HG03378 (cell line): Measurements from ENCODE around the gene EVPLL.
A peak's percentile ranks its signal among the peaks of the same experiment; 100 is the strongest.
"Not testable (repeated sequence)": the region's sequence is repeated elsewhere in the genome, so short reads cannot be mapped to it uniquely, and the experiment has no call there.

ENCODE experiments used
- ATAC-seq: cut with Tn5 transposase; IDR thresholded peaks from one replicate; pipeline ENCODE4 v1.9.1; 2021; ENCODE audit warnings: mild to moderate bottlenecking, moderate library complexity; ENCODE audit not compliant: unreplicated experiment

The EVPLL gene

DNA sequence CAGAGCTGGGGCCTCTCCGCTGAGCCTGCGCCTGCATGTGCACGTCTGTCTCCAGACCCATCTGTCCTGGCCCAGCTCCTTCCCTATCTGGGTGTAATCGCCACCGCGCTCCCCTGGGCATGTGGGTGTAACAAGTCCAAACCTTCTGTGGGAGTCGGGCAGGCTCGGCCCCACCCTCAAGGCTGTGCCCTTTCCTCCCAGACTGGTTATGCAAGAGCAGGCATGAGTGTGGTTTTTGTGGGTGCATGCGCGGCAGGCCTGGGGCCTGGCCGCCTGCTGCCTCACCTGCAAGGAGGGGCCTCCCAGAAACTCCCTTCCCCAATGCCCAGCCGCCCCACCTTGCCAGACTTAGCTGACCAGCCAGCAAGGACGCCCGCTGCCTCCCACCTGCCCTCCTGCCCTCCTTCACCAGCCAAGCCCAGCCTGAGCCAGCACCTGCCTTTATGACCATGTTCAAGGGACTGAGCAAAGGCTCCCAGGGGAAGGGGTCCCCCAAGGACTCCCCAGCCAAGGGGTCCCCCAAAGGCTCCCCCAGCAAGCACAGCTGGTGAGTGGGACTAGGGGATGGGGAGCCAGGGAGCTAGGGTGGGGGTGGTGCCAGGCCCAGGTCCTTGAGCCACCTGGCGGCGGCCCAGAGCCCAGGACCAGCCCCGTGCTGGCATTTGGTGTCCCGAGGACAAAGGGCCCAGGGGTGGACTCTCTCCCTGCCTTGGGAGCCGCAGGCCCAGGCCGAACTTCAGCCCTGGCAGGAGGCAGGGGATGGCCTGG is at the start of gene EVPLL:
Gene EVPLL, plus strand, starts transcription at position 342 of the 768 bp plus-strand sequence. CDS start 3,160 bp downstream, outside the sequence.
- no peak for ATAC-seq

DNA sequence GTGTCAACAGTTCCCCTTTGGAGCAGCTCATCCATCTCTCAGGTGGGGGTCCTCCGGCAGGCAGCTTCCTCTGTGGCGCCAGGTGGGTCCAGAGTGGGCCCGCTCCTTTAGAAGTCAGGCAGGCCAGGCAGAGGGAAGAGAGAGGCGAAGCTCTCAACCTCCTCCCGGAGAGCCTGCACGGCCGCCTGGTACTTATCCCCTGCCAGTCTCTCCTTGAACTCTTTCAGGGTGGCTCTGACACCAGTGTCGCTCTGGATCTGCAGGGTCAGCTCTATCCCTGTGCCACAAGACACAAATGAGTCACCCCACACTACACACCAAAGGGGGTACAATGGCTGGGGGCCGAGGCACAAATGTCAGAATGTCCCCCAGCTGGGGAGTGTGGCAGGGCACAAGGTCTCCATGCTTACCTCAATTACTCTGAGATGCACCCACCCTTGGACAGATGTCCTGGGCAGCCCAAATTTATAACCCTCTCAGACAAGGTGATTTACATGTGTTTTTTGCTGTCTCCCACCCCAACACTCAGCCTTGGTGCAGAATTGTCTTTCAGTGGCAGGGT is 48.9 kb upstream of the EVPLL start:
- ATAC-seq, result no peak

- ATAC-seq, result no peak
Observed at GRCh38 chr17:18331879-18332278, 45.7 kb upstream of the EVPLL start.

- ATAC-seq, result no peak
Observed at GRCh38 chr17:18332909-18333489, 44.6 kb upstream of the EVPLL start.

DNA sequence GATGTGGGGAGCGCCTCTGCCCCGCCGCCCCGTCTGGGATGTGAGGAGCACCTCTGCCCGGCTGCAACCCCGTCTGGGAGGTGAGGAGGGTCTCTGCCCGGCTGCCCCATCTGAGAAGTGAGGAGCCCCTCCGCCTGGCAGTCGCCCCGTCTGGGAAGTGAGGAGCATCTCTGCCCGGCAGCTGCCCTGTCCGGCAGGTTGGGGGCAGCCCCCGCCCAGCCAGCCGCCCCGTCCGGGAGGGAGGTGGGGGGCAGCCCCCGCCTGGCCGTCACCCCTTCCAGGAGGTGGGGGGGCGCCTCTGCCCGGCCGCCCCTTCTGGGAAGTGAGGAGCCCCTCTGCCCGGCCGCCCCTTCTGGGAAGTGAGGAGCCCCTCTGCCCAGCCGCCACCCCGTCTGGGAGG is 39.4 kb upstream of the EVPLL start:
- not testable (repeated sequence) for ATAC-seq

DNA sequence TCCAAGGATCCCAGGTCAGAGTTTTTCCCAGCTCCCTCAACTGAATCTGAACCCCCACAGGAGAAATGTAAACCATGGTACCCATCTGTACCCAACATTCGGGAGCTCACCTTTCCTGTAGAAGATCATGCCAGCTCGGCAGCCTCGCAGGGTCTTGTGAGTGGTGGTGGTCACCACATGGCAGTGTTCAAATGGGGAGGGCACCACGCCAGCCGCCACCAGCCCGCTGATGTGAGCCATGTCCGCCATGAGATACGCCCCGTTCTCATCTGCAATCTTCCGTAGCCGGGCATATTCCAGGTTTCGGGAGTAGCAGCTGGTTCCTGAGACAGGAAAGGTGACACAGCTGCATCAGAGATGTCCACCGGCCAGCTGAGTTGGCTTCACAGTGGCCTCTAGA is 37.6 kb upstream of the EVPLL start:
- no peak for ATAC-seq

GRCh38 chr17:18344021-18344420 is 33.6 kb upstream of the EVPLL start:
- no peak for ATAC-seq

DNA sequence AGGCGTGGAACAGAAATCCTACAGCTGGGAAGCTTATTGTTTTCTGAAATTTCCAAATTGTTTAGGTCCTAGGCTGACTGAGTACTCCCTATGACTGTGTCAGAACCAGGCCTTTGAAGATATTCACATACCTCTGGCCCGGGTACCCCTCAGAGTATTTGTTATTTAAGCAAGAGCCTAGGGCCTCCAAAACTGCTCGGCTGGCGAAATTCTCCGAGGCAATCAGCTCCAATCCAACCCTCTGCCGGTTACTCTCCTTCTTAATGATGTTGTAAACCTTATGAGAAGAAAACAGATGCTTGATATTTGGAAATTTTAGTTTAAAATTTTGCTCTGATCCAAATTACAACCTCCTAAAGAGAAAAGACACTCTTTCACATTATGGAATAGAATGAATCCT is 24.0 kb upstream of the EVPLL start:
- no peak for ATAC-seq

GRCh38 chr17:18356624-18357023 is 21.0 kb upstream of the EVPLL start:
- no peak for ATAC-seq

GRCh38 chr17:18360518-18360917 is 17.1 kb upstream of the EVPLL start:
- ATAC-seq, result no peak

DNA sequence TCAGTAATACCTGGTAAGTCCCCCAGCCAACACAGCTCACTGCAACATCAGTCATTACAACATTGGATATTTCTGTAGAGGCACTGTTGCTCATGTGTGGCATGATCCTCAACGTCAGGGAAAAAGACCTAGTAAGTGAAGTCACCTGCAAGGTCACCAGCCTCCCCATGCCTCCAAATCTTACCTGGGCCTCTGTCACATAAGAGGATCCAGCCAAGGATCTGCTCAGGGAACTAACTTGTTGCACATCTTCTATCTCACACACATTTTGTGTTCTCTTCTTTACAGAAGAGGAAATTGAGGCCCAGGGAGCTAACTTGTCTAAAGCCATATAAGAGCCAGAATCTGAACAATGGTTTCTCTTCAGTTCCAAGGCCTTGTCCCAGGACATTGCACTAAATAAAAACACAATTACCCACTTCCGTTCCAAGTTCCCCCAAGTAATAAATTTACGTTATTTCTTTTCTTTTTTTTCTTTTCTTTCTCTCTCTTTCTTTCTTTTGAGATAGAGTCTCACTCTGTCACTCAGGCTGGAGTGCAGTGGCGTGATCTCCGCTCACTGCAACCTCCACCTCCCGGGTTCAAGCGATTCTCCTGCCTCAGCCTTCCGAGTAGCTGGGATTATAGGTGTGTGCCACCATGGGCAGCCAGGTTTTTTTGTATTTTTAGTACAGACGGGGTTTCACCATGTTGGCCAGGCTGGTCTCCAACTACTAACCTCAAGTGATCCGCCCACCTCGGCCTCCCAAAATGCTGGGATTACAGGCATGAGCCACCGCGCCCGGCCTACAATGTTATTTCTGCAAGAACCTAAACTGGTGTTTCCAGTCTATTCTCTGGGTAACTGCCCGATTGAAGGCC is 15.5 kb upstream of the EVPLL start:
- no peak for ATAC-seq

- ATAC-seq, result no peak
Observed at GRCh38 chr17:18362698-18363100, 14.9 kb upstream of the EVPLL start.

DNA sequence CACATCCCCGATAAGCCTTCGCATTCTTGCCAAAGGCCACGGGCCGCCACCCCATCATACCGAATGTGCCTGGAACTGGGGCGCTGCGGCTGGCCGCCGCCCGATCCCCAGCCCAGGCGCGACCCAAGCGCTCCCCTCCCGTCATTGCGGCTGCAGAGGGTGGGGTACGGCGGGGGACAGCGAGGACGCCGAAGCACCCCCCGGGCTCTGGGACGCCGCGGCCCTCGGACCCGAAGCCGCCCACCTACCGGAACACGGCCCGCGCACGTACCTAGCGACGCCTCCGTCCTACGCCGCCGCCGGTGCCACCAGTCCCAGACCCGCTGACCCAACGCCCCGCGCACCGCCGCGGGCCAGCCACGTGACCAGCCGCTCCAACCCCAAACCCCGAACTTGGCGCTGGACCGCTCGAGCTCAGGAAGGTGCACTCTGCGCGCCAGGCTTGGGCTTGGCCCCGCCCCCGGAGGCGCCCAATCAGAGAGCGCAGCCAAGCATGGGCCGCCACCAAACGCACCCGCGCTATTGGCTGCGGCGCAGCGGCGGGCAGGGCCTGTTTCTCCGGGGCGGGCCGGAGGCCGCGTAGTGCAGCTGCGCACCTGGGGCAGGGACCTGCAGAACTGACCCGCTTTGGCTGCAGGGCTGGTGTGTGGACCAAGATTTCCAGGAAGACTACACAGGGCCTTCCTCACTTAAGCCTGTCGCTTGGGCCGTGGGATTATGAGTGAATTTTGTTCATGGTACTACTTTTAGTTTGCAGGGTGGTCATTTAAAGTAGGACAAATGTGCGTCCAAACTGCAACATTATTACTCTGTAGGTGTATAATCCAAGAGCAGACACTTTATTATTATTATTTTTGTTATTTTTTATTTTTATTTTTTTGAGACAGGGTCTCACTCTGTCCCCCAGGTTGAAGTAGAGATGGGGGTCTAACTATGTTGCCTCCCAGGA is 14.2 kb upstream of the EVPLL start, which contains the start of gene SHMT1:
Gene SHMT1, minus strand, starts transcription at position 450 of the 949 bp plus-strand sequence. CDS start 7,569 bp downstream, outside the sequence.
- ATAC-seq, result peak; percentile 80

- ATAC-seq, result no peak
Observed at GRCh38 chr17:18364166-18364565, 13.4 kb upstream of the EVPLL start.

- no peak for ATAC-seq
Observed at GRCh38 chr17:18368946-18369345, 8.6 kb upstream of the EVPLL start.

- ATAC-seq, result no peak
Observed at GRCh38 chr17:18370761-18371160, 6.8 kb upstream of the EVPLL start.

DNA sequence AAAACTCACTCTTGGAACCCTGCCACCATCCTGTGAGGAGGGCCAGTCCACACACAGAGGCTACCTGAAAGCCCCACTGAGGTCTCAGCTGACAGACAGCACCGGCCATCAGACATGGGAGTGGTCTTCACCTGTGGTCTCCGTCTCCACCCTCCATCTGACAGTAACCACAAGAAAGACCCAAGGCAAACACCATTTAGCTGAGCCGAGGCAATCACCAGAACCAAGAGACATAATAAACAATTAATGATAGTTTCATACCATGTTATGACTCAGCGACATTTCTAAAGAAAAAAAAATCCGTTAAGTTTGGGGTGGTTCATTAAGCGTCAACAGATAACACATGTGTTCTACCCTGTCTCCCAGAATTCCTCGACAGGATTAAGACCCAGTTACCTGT is 6.1 kb upstream of the EVPLL start:
- no peak for ATAC-seq

DNA sequence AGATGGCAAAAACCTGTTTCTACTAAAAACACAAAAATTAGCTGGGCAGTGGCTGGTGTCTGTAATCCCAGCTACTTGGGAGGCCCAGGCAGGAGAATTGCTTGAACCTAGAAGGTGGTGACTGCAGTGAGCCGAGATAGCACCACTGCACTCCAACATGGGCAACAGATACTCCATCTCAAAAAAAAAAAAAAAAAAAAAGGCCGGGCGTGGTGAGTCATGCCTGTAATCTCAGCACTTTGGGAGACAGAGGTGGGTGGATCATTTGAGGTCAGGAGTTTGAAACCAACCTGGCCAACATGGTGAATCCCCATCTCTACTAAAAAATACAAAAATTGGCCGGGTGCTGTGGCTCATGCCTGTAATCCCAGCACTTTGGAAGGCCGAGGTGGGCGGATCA is 4.4 kb upstream of the EVPLL start:
- not testable (repeated sequence) for ATAC-seq

GRCh38 chr17:18374216-18374615 is 3.4 kb upstream of the EVPLL start:
- ATAC-seq, result no peak

DNA sequence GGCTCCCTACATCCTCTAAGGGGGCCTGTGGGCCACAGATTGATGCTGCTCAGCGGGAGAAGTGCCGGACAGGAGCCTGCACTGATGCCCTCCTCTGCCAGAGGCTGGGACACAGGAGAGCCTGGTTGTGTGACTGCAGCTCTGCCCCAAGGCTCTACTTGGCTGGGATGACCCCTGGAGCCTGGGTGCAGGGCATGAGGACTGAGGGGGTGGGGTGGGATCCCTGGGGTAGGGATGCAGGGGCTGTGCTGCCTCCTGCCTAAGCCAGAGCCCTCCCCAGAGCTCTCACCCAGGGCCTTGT is 577 bp downstream of the EVPLL start:
- ATAC-seq, result no peak
